Measurements from ENCODE around the gene HELLS. TPM values are rescaled to one million over a fixed set of nuclear protein-coding genes. Genes with fewer than 3 reads are reported as not detected.
"Not testable (repeated sequence)": the region's sequence is repeated elsewhere in the genome, so short reads cannot be mapped to it uniquely, and the experiment has no call there.

The HELLS gene
- total RNA-seq, 2 donors from 2014 or later: 224 to 288 TPM

GRCh38 chr10:94524711-94525110 is 20.9 kb upstream of the HELLS start:
- Histone ChIP-seq H3K27ac (ENCODE audit: low read depth, low read length) (no peak overlapping the region), H3K9ac (ENCODE audit: extremely low read depth, low read length, poor library complexity, severe bottlenecking) (no peak overlapping the region), H3K27me3 (ENCODE audit: control insufficient read depth, insufficient read depth, low read length, poor library complexity, severe bottlenecking) (no peaks in the 10 kb centered on the region), H3K4me3 (ENCODE audit: low read length) (no peak overlapping the region), H3K36me3 (ENCODE audit: control insufficient read depth, insufficient read depth, low read length) (peaks cover 12% of the 10 kb centered on the region), H3K4me1 (ENCODE audit: control insufficient read depth, insufficient read depth, low read length) (no peaks in the 10 kb centered on the region), H3K9me3 (ENCODE audit: control insufficient read depth, low read length) (no peaks in the 10 kb centered on the region)
- H3K4me3 Mint-ChIP-seq: no peak overlapping the region
- no peak for TF ChIP-seq CTCF (conservative IDR thresholded peaks at IDR 0.05)
- no peak for DNase-seq
- H3K27me3 Mint-ChIP-seq (ENCODE audit: insufficient read depth): no peaks in the 10 kb centered on the region
- H3K4me1 Mint-ChIP-seq: no peaks in the 10 kb centered on the region
- H3K27ac Mint-ChIP-seq: no peak overlapping the region
- no peaks in the 10 kb centered on the region for H3K9me3 Mint-ChIP-seq
- WGBS, 2 experiments (ENCODE audit: insufficient coverage in 1 of 2, insufficient read length in 1 of 2): 85% methylated on average over 3 of the region's 5 CpGs; no CpG with 5 or more reads in 1 of the 2 experiments
- H3K36me3 Mint-ChIP-seq (ENCODE audit: low read depth): peaks cover 10% of the 10 kb centered on the region

GRCh38 chr10:94531550-94531949 is 14.0 kb upstream of the HELLS start:
- not testable (repeated sequence) for H3K9me3 ChIP-seq (ENCODE audit: control insufficient read depth, low read length); H3K27me3 Mint-ChIP-seq (ENCODE audit: insufficient read depth); H3K9me3 Mint-ChIP-seq; H3K27me3 ChIP-seq (ENCODE audit: control insufficient read depth, insufficient read depth, low read length, poor library complexity, severe bottlenecking); H3K27ac ChIP-seq (ENCODE audit: low read depth, low read length); DNase-seq; H3K4me1 ChIP-seq (ENCODE audit: control insufficient read depth, insufficient read depth, low read length); H3K27ac Mint-ChIP-seq; H3K4me3 ChIP-seq (ENCODE audit: low read length); H3K9ac ChIP-seq (ENCODE audit: extremely low read depth, low read length, poor library complexity, severe bottlenecking); H3K4me1 Mint-ChIP-seq; H3K4me3 Mint-ChIP-seq
- peaks cover 20% of the 10 kb centered on the region for H3K36me3 ChIP-seq (ENCODE audit: control insufficient read depth, insufficient read depth, low read length)
- H3K36me3 Mint-ChIP-seq (ENCODE audit: low read depth): peaks cover 13% of the 10 kb centered on the region

GRCh38 chr10:94533027-94533426 is 12.6 kb upstream of the HELLS start:
- no peaks in the 10 kb centered on the region for H3K4me1 ChIP-seq (ENCODE audit: control insufficient read depth, insufficient read depth, low read length)
- no peaks in the 10 kb centered on the region for H3K27me3 ChIP-seq (ENCODE audit: control insufficient read depth, insufficient read depth, low read length, poor library complexity, severe bottlenecking)
- peaks cover 5% of the 10 kb centered on the region for H3K9me3 ChIP-seq (ENCODE audit: control insufficient read depth, low read length)
- no peak overlapping the region for H3K27ac ChIP-seq (ENCODE audit: low read depth, low read length)
- Mint-ChIP-seq H3K27ac (no peak overlapping the region), H3K27me3 (ENCODE audit: insufficient read depth) (no peaks in the 10 kb centered on the region), H3K4me3 (no peak overlapping the region), H3K4me1 (no peaks in the 10 kb centered on the region), H3K36me3 (ENCODE audit: low read depth) (peaks cover 13% of the 10 kb centered on the region), H3K9me3 (no peaks in the 10 kb centered on the region)
- no peak for DNase-seq
- H3K4me3 ChIP-seq (ENCODE audit: low read length): no peak overlapping the region
- H3K36me3 ChIP-seq (ENCODE audit: control insufficient read depth, insufficient read depth, low read length): peaks cover 20% of the 10 kb centered on the region
- H3K9ac ChIP-seq (ENCODE audit: extremely low read depth, low read length, poor library complexity, severe bottlenecking): no peak overlapping the region
- no peak for TF ChIP-seq CTCF (conservative IDR thresholded peaks at IDR 0.05)
- WGBS, 2 experiments (ENCODE audit: insufficient coverage in 1 of 2, insufficient read length in 1 of 2): 87 to 100% methylated on average over 1 of the region's 1 CpG

GRCh38 chr10:94542282-94542681 is 3.3 kb upstream of the HELLS start:
- not testable (repeated sequence) for H3K9me3 Mint-ChIP-seq; H3K9ac ChIP-seq (ENCODE audit: extremely low read depth, low read length, poor library complexity, severe bottlenecking); DNase-seq; H3K9me3 ChIP-seq (ENCODE audit: control insufficient read depth, low read length); H3K27me3 Mint-ChIP-seq (ENCODE audit: insufficient read depth); H3K4me3 Mint-ChIP-seq; H3K4me3 ChIP-seq (ENCODE audit: low read length); H3K4me1 ChIP-seq (ENCODE audit: control insufficient read depth, insufficient read depth, low read length); H3K27ac Mint-ChIP-seq; H3K27ac ChIP-seq (ENCODE audit: low read depth, low read length); H3K36me3 ChIP-seq (ENCODE audit: control insufficient read depth, insufficient read depth, low read length); H3K36me3 Mint-ChIP-seq (ENCODE audit: low read depth); H3K27me3 ChIP-seq (ENCODE audit: control insufficient read depth, insufficient read depth, low read length, poor library complexity, severe bottlenecking)
- peaks cover 11% of the 10 kb centered on the region for H3K4me1 Mint-ChIP-seq
- WGBS, 2 experiments (ENCODE audit: insufficient coverage in 1 of 2, insufficient read length in 1 of 2): 95 to 100% methylated on average over 1 to 2 of the region's 2 CpGs
